Activated T-helper 1 cell treated with anti-CD3 and anti-CD28 coated beads, Interleukin-12 subunit alpha, Interleukin-12 subunit beta, Interleukin-2, Interleukin-4 antibody, amounts not matched to agents 30 ng/mL and 10 ng/mL and 1 ng/mL, durations not matched to agents 14 hours and 24 hours and 36 hours (primary cell): Measurements from ENCODE around the gene DUSP9. TPM values are rescaled to one million over a fixed set of nuclear protein-coding genes. Genes with fewer than 3 reads are reported as not detected.
"Not testable (repeated sequence)": the region's sequence is repeated elsewhere in the genome, so short reads cannot be mapped to it uniquely, and the experiment has no call there.

Experiments
- DNase-seq: peaks from one replicate; pipeline ENCODE4 v3.0.0; 2021; ENCODE audit warnings: low spot score
- H3K27ac Mint-ChIP-seq: one replicate; pipeline ENCODE4 v1.8.0; 2021; ENCODE audit warnings: mild to moderate bottlenecking, mixed read lengths
- H3K27me3 Mint-ChIP-seq: one replicate; pipeline ENCODE4 v1.8.0; 2022; ENCODE audit warnings: mild to moderate bottlenecking, moderate library complexity, mixed read lengths; ENCODE audit not compliant: insufficient read depth
- H3K36me3 Mint-ChIP-seq: one replicate; pipeline ENCODE4 v1.8.0; 2021; ENCODE audit warnings: low read depth, mixed read lengths
- H3K4me1 Mint-ChIP-seq: one replicate; pipeline ENCODE4 v1.8.0; 2021; ENCODE audit warnings: low read depth, mixed read lengths
- H3K4me3 Mint-ChIP-seq: one replicate; pipeline ENCODE4 v1.8.0; 2021; ENCODE audit warnings: mild to moderate bottlenecking, moderate library complexity, mixed read lengths
- H3K9me3 Mint-ChIP-seq: one replicate; pipeline ENCODE4 v1.8.0; 2021; ENCODE audit warnings: mixed read lengths
- intact Hi-C: fragments of 100-400 bp; cut with micrococcal nuclease; formaldehyde crosslinking; loops from one replicate; pipeline ENCODE4 v1.15.1; 2024
- total RNA-seq: library from RNA; stranded (reverse); gene quantifications from 2 replicates; pipeline ENCODE4 v1.2.3, GENCODE V29; 2022

Gene DUSP9
- total RNA-seq, 1 donor from 2014 or later, result 0.10 TPM

DNA sequence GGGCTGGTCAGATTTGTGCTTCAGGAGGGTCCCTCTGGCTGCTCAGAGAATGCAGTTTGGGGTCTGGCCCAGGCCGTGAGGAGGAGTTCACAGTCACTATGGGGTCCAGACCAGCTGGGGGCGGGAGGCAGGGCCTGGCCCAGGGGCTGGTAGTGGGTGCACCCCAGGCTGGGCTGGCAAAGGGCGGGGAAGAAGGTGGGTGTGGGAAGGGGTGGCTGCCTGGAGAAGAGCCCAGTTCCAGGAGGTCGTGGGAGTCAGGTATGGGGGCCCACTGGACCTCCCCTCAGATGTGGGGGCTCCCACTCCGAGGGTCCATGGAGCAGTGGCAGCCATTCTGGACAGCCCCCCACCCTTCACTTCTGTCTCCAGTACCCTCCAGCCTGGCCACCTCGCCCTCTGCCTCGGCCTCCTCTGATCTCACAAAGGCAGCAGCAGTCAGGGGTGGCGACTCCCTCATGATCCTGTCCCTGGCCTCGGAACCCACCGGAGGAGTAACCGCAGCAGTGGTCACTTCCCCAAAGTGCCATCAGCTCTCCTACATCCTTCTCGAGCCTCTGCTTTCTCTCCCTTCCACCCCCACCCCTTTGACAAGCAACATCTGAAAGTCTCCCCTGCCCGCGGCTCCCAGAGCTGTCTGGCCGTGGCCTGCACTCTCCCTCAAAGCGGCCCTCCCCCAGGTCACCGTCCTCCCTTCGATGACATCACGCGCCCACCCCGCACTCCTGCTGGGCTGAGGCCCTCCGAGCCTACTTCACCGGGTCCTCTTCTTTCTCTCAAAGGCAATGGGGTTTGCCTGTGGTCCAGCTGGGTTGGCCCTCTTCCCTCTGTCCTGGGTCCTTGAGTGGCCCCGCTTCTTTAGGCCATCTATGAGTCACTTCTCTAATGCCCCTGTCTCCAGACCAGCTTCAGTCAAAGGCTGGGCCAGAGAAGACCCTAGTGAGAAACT lies 39.0 kb downstream of the DUSP9 start:
- H3K4me3 Mint-ChIP-seq, result no peak overlapping the region
- no peaks in the 10 kb centered on the region for H3K36me3 Mint-ChIP-seq
- intact Hi-C loops, result no loop called here
- no peak for DNase-seq
- no peak overlapping the region for H3K27ac Mint-ChIP-seq
- peaks cover 10% of the 10 kb centered on the region for H3K27me3 Mint-ChIP-seq
- H3K9me3 Mint-ChIP-seq, result no peaks in the 10 kb centered on the region
- no peaks in the 10 kb centered on the region for H3K4me1 Mint-ChIP-seq

DNA sequence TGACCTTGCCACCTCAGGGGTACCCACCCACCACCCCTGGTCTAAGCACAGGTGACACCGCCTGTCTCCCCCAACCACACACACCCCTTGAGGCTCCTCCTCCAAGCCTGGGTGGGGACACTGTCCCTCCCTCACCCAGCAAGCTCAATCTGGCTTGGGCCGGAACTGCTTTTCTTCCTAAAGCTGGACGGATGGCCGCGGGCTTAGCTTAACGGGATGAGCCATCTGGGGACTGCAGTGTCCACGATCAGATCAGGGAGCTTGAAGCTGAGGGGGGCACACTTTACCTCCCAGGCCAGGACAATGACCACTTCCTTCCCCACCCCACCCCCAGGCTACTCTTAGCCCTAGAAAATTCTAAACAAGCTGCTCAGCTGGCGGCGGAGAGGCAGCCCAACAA lies 39.7 kb downstream of the DUSP9 start:
- Mint-ChIP-seq H3K27me3 (peaks cover 10% of the 10 kb centered on the region), H3K4me1 (no peaks in the 10 kb centered on the region), H3K27ac (no peak overlapping the region), H3K4me3 (peak overlapping the region; percentile 5), H3K36me3 (no peaks in the 10 kb centered on the region), H3K9me3 (no peaks in the 10 kb centered on the region)
- no peak for DNase-seq
- intact Hi-C loops, result no loop called here

DNA sequence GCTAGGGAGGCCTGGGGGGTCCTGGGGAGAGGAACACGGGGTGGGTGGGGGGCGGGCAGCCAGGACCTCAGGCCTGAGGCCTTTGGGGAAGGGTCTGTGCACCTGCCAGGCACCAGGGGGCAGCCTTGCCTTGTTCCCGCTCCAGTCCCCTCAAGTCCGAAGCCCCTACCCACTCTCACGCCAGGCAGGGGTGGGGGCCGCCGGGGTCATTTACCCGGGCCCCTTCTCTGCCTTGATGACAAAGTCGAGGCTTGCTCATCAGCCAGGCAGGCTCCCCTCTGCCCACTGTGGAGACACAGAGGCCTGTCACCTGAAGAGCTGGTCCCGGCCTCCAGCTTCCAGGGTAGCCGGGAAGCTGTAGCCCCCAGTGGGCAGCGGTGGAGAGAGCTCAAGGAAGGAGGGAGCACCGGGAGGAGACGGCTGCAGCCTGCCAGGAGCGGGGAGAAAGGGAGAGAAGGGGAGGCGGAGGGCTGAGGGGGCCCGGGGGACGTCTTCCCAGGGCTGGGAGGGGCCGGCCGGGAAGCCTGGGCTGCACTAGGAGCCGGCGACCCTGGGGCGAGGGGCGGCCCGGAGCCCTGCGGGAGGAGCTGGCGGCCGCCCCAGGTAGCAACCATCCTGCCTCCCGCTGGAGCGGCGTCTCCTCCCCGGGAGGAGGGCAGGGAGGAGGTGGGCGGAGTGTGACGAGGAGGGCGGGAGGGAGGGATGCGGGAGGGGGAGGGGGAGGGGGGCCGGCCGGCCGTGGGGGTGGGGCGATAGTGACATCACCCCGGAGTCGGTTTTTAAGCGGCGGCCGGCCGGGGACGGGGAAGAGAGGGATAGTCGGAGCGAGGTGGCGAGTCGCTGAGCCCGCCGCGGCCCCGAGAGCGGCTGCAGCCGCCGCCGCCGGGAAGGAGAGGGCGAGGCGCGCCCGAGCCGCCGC lies 40.4 kb downstream of the DUSP9 start, which contains the start of gene SLC6A8:
SLC6A8 (plus strand) TSS at position 806 of the 919 bp plus-strand sequence. CDS start 649 bp downstream, outside the sequence.
- no peaks in the 10 kb centered on the region for H3K9me3 Mint-ChIP-seq
- H3K27ac Mint-ChIP-seq, result no peak within 1 kb of the TSS
- H3K27me3 Mint-ChIP-seq, result peaks cover 10% of the 10 kb centered on the region
- no peaks in the 10 kb centered on the region for H3K4me1 Mint-ChIP-seq
- intact Hi-C loops, result no loop called here
- DNase-seq, result peak; percentile 6
- peak within 1 kb of the TSS; percentile 66 for H3K4me3 Mint-ChIP-seq
- H3K36me3 Mint-ChIP-seq, result no peaks in the 10 kb centered on the region

DNA sequence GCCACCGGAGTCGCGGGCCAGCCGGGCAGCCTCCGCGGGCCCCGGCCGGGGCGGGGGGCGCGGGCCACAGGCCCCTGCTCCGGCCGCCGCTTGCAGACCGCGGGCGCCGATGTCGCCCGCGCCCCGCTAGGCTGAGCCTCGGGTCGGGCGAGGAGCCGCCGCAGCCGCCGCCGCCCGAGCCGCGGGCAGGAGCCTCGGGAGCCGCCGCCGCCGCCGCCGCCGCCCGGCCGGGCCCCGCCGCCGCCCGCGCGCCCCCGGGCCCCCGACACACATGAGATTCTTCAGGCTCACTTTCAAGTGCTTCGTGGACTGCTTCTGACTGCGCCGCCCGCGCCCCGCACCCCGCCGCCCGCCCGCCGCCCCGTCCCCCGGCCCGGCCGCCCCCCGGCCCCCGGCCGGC lies 41.1 kb downstream of the DUSP9 start:
- H3K4me1 Mint-ChIP-seq, result no peaks in the 10 kb centered on the region
- intact Hi-C loops, result no loop called here
- no peak overlapping the region for H3K27ac Mint-ChIP-seq

GRCh38 chrX:153688506-153688905 lies 41.5 kb downstream of the DUSP9 start:
- Mint-ChIP-seq H3K4me1 (no peaks in the 10 kb centered on the region), H3K27ac (no peak overlapping the region), H3K9me3 (no peaks in the 10 kb centered on the region), H3K27me3 (peaks cover 7% of the 10 kb centered on the region), H3K4me3 (no peak overlapping the region), H3K36me3 (no peaks in the 10 kb centered on the region)
- DNase-seq, result no peak
- intact Hi-C loops, result no loop called here

More for the DNA sequence above, 41.1 kb downstream of the DUSP9 start:
- DNase-seq, result no peak
- Mint-ChIP-seq H3K9me3 (no peaks in the 10 kb centered on the region), H3K27me3 (peaks cover 7% of the 10 kb centered on the region), H3K36me3 (no peaks in the 10 kb centered on the region), H3K4me3 (no peak overlapping the region)

DNA sequence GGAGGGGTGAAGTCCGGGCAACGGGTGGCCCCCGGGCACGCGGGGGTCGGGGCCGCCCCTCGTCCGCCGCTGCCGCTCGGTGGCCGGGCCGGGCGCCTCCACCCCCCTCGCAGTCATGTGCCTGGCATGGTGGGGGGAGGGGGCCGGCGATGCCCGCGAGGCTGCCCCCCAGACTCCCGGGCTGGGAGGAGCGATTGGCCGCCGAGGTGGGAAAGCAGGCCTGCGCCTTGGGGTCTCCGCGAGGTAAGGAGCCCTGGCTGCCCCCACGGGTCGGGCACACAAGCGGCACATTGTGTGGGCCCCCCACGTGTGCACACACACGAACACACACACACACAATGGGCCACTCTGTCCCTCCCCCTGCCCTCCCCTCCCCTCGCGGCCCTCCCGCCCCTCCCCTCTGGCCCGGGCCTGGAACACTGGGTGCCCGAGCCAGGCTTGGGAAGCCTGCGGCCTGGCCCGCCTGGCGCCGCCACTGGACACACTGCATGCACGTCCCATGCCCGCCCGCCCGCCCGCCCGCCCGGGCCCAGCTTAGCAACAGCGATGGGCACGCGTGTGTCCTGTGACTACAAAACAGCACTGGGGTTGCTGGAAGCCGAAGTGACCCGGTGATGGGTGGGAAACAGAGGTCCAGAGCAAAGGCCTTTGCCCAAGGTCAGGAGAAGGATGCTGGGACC lies 42.0 kb downstream of the DUSP9 start:
- Mint-ChIP-seq H3K4me1 (no peaks in the 10 kb centered on the region), H3K27me3 (peaks cover 7% of the 10 kb centered on the region), H3K27ac (no peak overlapping the region), H3K36me3 (no peaks in the 10 kb centered on the region), H3K4me3 (no peak overlapping the region), H3K9me3 (no peaks in the 10 kb centered on the region)
- intact Hi-C loops, result no loop called here
- no peak for DNase-seq

- Mint-ChIP-seq H3K4me3 (peak overlapping the region; percentile 33), H3K4me1 (no peaks in the 10 kb centered on the region)
- intact Hi-C loops, result no loop called here
Observed at GRCh38 chrX:153689654-153690465, 42.9 kb downstream of the DUSP9 start.

GRCh38 chrX:153690466-153690865 lies 43.5 kb downstream of the DUSP9 start:
- Mint-ChIP-seq H3K27me3 (peaks cover 5% of the 10 kb centered on the region), H3K4me1 (no peaks in the 10 kb centered on the region), H3K36me3 (no peaks in the 10 kb centered on the region), H3K9me3 (no peaks in the 10 kb centered on the region), H3K4me3 (peak overlapping the region; percentile 33), H3K27ac (no peak overlapping the region)
- DNase-seq, result no peak
- intact Hi-C loops, result no loop called here

More at GRCh38 chrX:153689654-153690465, 42.9 kb downstream of the DUSP9 start:
- no peak overlapping the region for H3K27ac Mint-ChIP-seq
- no peak for DNase-seq
- H3K9me3 Mint-ChIP-seq, result no peaks in the 10 kb centered on the region
- H3K27me3 Mint-ChIP-seq, result peaks cover 5% of the 10 kb centered on the region
- H3K36me3 Mint-ChIP-seq, result no peaks in the 10 kb centered on the region

DNA sequence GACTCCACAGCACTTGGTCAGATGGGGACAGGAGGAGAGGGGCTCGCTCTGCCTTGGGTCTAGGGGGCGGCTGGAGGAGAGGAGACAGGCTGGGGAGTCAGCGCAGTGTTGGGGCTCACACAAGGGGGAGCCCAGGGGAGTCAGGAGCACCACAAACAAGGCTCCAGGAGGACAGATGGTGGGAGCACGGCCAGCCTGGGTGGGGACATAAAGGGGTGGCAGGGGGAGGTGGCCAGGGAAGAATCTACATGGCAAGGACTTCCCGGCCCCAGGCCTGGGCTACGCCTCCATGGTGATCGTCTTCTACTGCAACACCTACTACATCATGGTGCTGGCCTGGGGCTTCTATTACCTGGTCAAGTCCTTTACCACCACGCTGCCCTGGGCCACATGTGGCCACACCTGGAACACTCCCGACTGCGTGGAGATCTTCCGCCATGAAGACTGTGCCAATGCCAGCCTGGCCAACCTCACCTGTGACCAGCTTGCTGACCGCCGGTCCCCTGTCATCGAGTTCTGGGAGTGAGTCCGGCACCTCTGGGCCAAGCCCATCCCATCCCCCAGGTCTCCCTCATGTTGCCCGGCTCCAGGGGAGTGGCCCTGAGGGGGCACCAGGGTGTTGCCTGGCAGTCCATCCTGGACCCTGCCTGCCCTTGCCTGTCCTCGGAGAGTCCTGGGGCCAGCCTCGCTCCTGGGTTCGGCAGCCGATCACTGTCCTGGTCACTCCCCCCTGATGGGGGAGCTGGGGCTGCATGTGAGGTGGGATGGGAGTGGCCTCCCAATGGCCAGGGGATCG lies 44.2 kb downstream of the DUSP9 start:
- H3K4me1 Mint-ChIP-seq, H3K27me3 Mint-ChIP-seq, H3K36me3 Mint-ChIP-seq, H3K4me3 Mint-ChIP-seq, intact Hi-C loops, H3K27ac Mint-ChIP-seq, DNase-seq, H3K9me3 Mint-ChIP-seq: not testable (repeated sequence)

- Mint-ChIP-seq H3K27ac (no peak overlapping the region), H3K4me3 (no peak overlapping the region), H3K36me3 (peaks cover 4% of the 10 kb centered on the region), H3K27me3 (no peaks in the 10 kb centered on the region), H3K4me1 (no peaks in the 10 kb centered on the region), H3K9me3 (no peaks in the 10 kb centered on the region)
- DNase-seq, result no peak
- intact Hi-C loops, result no loop called here
Observed at GRCh38 chrX:153692003-153692402, 45.0 kb downstream of the DUSP9 start.

GRCh38 chrX:153692611-153693156 lies 45.7 kb downstream of the DUSP9 start:
- no peaks in the 10 kb centered on the region for H3K9me3 Mint-ChIP-seq
- intact Hi-C loops, result no loop called here
- H3K4me3 Mint-ChIP-seq, result no peak overlapping the region

More at GRCh38 chrX:153692611-153693156, 45.7 kb downstream of the DUSP9 start:
- Mint-ChIP-seq H3K4me1 (no peaks in the 10 kb centered on the region), H3K36me3 (peaks cover 6% of the 10 kb centered on the region), H3K27me3 (no peaks in the 10 kb centered on the region), H3K27ac (no peak overlapping the region)
- DNase-seq, result no peak
